HepG2 (cell line): ENCODE data around the gene TUBGCP4. TPM values are rescaled to one million over a fixed set of nuclear protein-coding genes. Genes with fewer than 3 reads are reported as not detected.

Experiments
- DR1 ChIP-seq: sonication (generic); formaldehyde crosslinking; IDR thresholded peaks from 2 replicates; pipeline ENCODE4 v1.8.0; 2021; ENCODE audit warnings: mild to moderate bottlenecking, missing genetic modification reagents, inconsistent platforms
- HNRNPK ChIP-seq: fragments of 200-400 bp; formaldehyde crosslinking; IDR thresholded peaks from 2 replicates; pipeline ENCODE4 v1.6.1; 2018; ENCODE audit warnings: low read length, low read depth, moderate library complexity, mild to moderate bottlenecking; ENCODE audit not compliant: poor library complexity, severe bottlenecking
- MTF1 ChIP-seq: sonication (generic); formaldehyde crosslinking; IDR thresholded peaks from 2 replicates; pipeline ENCODE4 v1.5.0; 2020; ENCODE audit warnings: missing genetic modification reagents
- MTF2 ChIP-seq: sonication (generic); formaldehyde crosslinking; IDR thresholded peaks from 2 replicates; pipeline ENCODE4 v1.5.0; 2020; ENCODE audit warnings: missing genetic modification reagents, borderline replicate concordance
- NR2F2 ChIP-seq: IDR thresholded peaks from 2 replicates; pipeline ENCODE4 v1.6.1; 2012; ENCODE audit warnings: low read depth, inconsistent platforms, borderline replicate concordance
- PITX1 ChIP-seq: sonication (generic); formaldehyde crosslinking; IDR thresholded peaks from 2 replicates; pipeline ENCODE4 v1.5.1; 2020; ENCODE audit warnings: mild to moderate bottlenecking, missing genetic modification reagents
- TEAD2 ChIP-seq: sonication (generic); formaldehyde crosslinking; IDR thresholded peaks from 2 replicates; pipeline ENCODE4 v1.9.0; 2021; ENCODE audit warnings: missing genetic modification reagents
- ZFP1 ChIP-seq: IDR thresholded peaks from 2 replicates; pipeline ENCODE4 v1.6.1; 2016
- ZKSCAN8 ChIP-seq: IDR thresholded peaks from 2 replicates; pipeline ENCODE4 v1.6.1; 2016; ENCODE audit warnings: borderline replicate concordance, missing genetic modification reagents, missing compliant biosample characterization
- ZNF225 ChIP-seq: sonication (generic); formaldehyde crosslinking; IDR thresholded peaks from 2 replicates; pipeline ENCODE4 v1.4.0; 2020; ENCODE audit warnings: mild to moderate bottlenecking, missing genetic modification reagents
- ZNF496 ChIP-seq: sonication (generic); formaldehyde crosslinking; IDR thresholded peaks from 2 replicates; pipeline ENCODE4 v1.8.1; 2023; ENCODE audit warnings: mild to moderate bottlenecking, moderate library complexity, missing genetic modification reagents; ENCODE audit not compliant: insufficient replicate concordance
- ZNF792 ChIP-seq: IDR thresholded peaks from 2 replicates; pipeline ENCODE4 v1.6.1; 2016
- polyA plus RNA-seq, 8 experiments: library from polyadenylated mRNA; depleted of rRNA in 3 of 8; stranded (reverse) in 7 of 8; unstranded in 1 of 8; fragments of >200 nt; fragmentation: Illumina TruSeq in 4 of 8; extraction: Trizol in 4 of 8; gene quantifications; 2 replicates each; pipeline versions ENCODE4 v1.2.1 to v1.2.3, GENCODE V29; 2011 to 2016; ENCODE audit warnings: low read depth in 4 of 8, missing spikeins in 1 of 8, mixed read lengths in 1 of 8; ENCODE audit not compliant: insufficient read depth in 1 of 8
- total RNA-seq, 5 experiments: library from RNA; depleted of rRNA; stranded (reverse); fragments of >200 nt; fragmentation: Illumina TruSeq; extraction: Trizol; gene quantifications; 2 replicates each; pipeline ENCODE4 v1.2.3, GENCODE V29; 2016; ENCODE audit warnings: low read depth in 1 of 5
- TF ChIP-seq, protein P1 (sequence below): sonication (generic); formaldehyde crosslinking; conservative IDR thresholded peaks from 2 replicates; pipeline ENCODE4 v1.4.0; 2020; ENCODE audit warnings: missing genetic modification reagents
- TF ChIP-seq, protein P2 (sequence below): sonication (generic); formaldehyde crosslinking; IDR thresholded peaks from 2 replicates; pipeline ENCODE4 v1.5.0; 2020; ENCODE audit warnings: missing genetic modification reagents
- TF ChIP-seq, protein P3 (sequence below): sonication (generic); formaldehyde crosslinking; IDR thresholded peaks from 2 replicates; pipeline ENCODE4 v1.5.0; 2020; ENCODE audit warnings: mild to moderate bottlenecking, missing genetic modification reagents, borderline replicate concordance
- TF ChIP-seq, protein P4 (sequence below): IDR thresholded peaks from 2 replicates; pipeline ENCODE4 v1.6.1; 2016; ENCODE audit warnings: control low read depth
- TF ChIP-seq, protein P5 (sequence below): IDR thresholded peaks from 2 replicates; pipeline ENCODE4 v1.6.1; 2016; ENCODE audit warnings: missing compliant biosample characterization, missing genetic modification reagents, borderline replicate concordance
- TF ChIP-seq, protein P6 (sequence below): sonication (generic); formaldehyde crosslinking; IDR thresholded peaks from 2 replicates; pipeline ENCODE4 v1.5.0; 2020; ENCODE audit warnings: missing genetic modification reagents

The TUBGCP4 gene
- total and polyA plus RNA-seq, 2 of the 13 experiments (the other 11 are each of a cell fraction or from before 2014, with no cell fraction given), result 15.0 to 20.5 TPM

DNA sequence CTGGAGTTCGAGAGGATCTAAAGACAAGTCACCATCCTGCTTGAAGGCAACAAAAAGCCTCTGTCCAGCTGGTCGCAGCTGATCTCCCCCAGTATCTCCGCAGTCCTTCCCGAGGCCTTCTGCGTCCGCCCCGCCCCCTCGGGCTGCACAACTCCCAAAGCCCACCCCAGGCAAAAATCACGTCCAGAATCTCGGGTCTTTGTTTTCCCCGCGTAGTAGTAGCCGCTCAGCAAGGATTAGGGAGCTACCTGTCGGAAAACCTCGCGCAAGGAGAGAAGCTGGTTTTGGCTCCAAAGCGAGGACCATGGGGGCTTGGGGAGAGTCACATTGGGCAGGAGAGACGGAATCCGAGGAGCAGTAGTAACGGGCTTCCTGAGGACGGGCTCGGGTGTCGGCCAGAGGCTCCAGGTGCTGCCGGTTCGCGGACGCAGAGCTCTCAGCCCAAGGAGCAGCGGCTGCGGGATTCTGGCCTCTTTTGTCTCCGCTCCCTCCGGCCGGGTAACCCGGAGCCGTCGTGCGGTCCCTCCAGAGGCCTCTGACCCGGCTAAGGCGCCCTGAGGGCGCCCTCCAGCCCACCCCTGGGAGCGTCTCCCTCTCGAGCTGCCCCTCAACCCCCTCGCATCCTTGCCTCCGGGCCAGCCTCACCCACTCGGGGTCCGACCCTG is 459 bp upstream of the TUBGCP4 start (continued):
- TF ChIP-seq, protein P1, sequence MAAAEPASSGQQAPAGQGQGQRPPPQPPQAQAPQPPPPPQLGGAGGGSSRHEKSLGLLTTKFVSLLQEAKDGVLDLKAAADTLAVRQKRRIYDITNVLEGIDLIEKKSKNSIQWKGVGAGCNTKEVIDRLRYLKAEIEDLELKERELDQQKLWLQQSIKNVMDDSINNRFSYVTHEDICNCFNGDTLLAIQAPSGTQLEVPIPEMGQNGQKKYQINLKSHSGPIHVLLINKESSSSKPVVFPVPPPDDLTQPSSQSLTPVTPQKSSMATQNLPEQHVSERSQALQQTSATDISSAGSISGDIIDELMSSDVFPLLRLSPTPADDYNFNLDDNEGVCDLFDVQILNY (CRISPR knock-in tag), result no peak
- TF ChIP-seq DR1 (CRISPR knock-in tag), result no peak
- TF ChIP-seq, protein P2, sequence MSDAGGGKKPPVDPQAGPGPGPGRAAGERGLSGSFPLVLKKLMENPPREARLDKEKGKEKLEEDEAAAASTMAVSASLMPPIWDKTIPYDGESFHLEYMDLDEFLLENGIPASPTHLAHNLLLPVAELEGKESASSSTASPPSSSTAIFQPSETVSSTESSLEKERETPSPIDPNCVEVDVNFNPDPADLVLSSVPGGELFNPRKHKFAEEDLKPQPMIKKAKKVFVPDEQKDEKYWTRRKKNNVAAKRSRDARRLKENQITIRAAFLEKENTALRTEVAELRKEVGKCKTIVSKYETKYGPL (CRISPR knock-in tag), result no peak
- TF ChIP-seq ZNF225 (CRISPR knock-in tag), result no peak
- TF ChIP-seq ZFP1 (CRISPR knock-in tag), result no peak
- TF ChIP-seq ZNF792 (CRISPR knock-in tag), result no peak
- TF ChIP-seq MTF1 (CRISPR knock-in tag), result no peak
- no peak for TF ChIP-seq MTF2
- TF ChIP-seq, protein P3, sequence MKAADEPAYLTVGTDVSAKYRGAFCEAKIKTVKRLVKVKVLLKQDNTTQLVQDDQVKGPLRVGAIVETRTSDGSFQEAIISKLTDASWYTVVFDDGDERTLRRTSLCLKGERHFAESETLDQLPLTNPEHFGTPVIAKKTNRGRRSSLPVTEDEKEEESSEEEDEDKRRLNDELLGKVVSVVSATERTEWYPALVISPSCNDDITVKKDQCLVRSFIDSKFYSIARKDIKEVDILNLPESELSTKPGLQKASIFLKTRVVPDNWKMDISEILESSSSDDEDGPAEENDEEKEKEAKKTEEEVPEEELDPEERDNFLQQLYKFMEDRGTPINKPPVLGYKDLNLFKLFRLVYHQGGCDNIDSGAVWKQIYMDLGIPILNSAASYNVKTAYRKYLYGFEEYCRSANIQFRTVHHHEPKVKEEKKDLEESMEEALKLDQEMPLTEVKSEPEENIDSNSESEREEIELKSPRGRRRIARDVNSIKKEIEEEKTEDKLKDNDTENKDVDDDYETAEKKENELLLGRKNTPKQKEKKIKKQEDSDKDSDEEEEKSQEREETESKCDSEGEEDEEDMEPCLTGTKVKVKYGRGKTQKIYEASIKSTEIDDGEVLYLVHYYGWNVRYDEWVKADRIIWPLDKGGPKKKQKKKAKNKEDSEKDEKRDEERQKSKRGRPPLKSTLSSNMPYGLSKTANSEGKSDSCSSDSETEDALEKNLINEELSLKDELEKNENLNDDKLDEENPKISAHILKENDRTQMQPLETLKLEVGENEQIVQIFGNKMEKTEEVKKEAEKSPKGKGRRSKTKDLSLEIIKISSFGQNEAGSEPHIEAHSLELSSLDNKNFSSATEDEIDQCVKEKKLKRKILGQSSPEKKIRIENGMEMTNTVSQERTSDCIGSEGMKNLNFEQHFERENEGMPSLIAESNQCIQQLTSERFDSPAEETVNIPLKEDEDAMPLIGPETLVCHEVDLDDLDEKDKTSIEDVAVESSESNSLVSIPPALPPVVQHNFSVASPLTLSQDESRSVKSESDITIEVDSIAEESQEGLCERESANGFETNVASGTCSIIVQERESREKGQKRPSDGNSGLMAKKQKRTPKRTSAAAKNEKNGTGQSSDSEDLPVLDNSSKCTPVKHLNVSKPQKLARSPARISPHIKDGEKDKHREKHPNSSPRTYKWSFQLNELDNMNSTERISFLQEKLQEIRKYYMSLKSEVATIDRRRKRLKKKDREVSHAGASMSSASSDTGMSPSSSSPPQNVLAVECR (CRISPR knock-in tag), result no peak
- TF ChIP-seq TEAD2 (CRISPR knock-in tag), result no peak
- no peak for TF ChIP-seq HNRNPK
- TF ChIP-seq NR2F2, result peak; percentile 29; the same call in 1 of the 2 replicates
- TF ChIP-seq, protein P4, sequence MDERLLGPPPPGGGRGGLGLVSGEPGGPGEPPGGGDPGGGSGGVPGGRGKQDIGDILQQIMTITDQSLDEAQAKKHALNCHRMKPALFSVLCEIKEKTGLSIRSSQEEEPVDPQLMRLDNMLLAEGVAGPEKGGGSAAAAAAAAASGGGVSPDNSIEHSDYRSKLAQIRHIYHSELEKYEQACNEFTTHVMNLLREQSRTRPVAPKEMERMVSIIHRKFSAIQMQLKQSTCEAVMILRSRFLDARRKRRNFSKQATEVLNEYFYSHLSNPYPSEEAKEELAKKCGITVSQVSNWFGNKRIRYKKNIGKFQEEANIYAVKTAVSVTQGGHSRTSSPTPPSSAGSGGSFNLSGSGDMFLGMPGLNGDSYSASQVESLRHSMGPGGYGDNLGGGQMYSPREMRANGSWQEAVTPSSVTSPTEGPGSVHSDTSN (CRISPR knock-in tag), result no peak
- TF ChIP-seq, protein P5, sequence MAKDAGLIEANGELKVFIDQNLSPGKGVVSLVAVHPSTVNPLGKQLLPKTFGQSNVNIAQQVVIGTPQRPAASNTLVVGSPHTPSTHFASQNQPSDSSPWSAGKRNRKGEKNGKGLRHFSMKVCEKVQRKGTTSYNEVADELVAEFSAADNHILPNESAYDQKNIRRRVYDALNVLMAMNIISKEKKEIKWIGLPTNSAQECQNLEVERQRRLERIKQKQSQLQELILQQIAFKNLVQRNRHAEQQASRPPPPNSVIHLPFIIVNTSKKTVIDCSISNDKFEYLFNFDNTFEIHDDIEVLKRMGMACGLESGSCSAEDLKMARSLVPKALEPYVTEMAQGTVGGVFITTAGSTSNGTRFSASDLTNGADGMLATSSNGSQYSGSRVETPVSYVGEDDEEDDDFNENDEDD, result no peak
- TF ChIP-seq ZNF496, result no peak
- TF ChIP-seq, protein P6, sequence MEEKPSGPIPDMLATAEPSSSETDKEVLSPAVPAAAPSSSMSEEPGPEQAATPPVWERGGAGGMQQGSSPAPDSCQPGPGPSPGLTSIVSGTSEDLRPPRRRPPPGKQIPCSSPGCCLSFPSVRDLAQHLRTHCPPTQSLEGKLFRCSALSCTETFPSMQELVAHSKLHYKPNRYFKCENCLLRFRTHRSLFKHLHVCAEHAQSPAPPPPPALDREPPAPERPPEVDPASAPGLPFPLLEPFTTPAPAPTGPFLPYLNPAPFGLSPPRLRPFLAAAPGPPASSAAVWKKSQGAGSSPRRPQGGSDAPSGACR, result no peak
- no peak for TF ChIP-seq ZKSCAN8 (CRISPR knock-in tag)
- no peak for TF ChIP-seq PITX1
